CD8-positive, alpha-beta memory T cell (primary cell): Measurements from ENCODE around the gene SERPINB6. TPM values are rescaled to one million over a fixed set of nuclear protein-coding genes. Genes with fewer than 3 reads are reported as not detected.

Experiments used
- CTCF ChIA-PET: fragments of 350-600 bp; sonication (Branson Sonifier 250); formaldehyde crosslinking; loops from one replicate; lab custom pipeline; 2021; ENCODE audit warnings: antibody characterized with exemption; lab: Charles Lee
- POLR2A ChIA-PET: fragments of 350-600 bp; sonication (Branson Sonifier 250); formaldehyde crosslinking; loops from one replicate; lab custom pipeline; 2021; ENCODE audit warnings: antibody characterized with exemption; lab: Charles Lee
- DNase-seq, 5 donors: peaks; one replicate each; pipeline versions ENCODE4 v3.0.0 to v3.0.0-alpha.2; 2020 to 2022; ENCODE audit warnings: mixed read lengths in 1 of 5
- H3K27ac ChIP-seq: one replicate; pipeline ENCODE4 v1.7.0; 2013; ENCODE audit warnings: low read depth, mild to moderate bottlenecking, low read length, moderate library complexity
- H3K27me3 ChIP-seq: 2 replicates; pipeline ENCODE4 v1.7.0; 2013; ENCODE audit warnings: low read length, mild to moderate bottlenecking; ENCODE audit not compliant: insufficient read depth, poor library complexity, severe bottlenecking
- H3K36me3 ChIP-seq: 2 replicates; pipeline ENCODE4 v1.7.0; 2013; ENCODE audit warnings: mild to moderate bottlenecking, low read length, moderate library complexity; ENCODE audit not compliant: insufficient read depth
- H3K4me1 ChIP-seq: 2 replicates; pipeline ENCODE4 v1.7.0; 2013; ENCODE audit warnings: mild to moderate bottlenecking, low read length, moderate library complexity; ENCODE audit not compliant: insufficient read depth
- H3K4me3 ChIP-seq: 2 replicates; pipeline ENCODE4 v1.7.0; 2013; ENCODE audit warnings: mild to moderate bottlenecking, low read length
- H3K9me3 ChIP-seq: 2 replicates; pipeline ENCODE4 v1.7.0; 2013; ENCODE audit warnings: mild to moderate bottlenecking, low read length
- H3K27ac Mint-ChIP-seq, 8 donors: one replicate each; pipeline ENCODE4 v1.8.0; 2020 to 2021; ENCODE audit warnings: mixed read lengths in 8 of 8, mild to moderate bottlenecking in 6 of 8, inconsistent platforms in 3 of 8, moderate library complexity in 3 of 8
- H3K27me3 Mint-ChIP-seq, 2 donors: one replicate each; pipeline ENCODE4 v1.8.0; 2020 to 2021; ENCODE audit warnings: mixed read lengths in 2 of 2, mild to moderate bottlenecking in 1 of 2, moderate library complexity in 1 of 2
- H3K36me3 Mint-ChIP-seq, 3 donors: one replicate each; pipeline ENCODE4 v1.8.0; 2020 to 2021; ENCODE audit warnings: mixed read lengths in 3 of 3, inconsistent platforms in 1 of 3, mild to moderate bottlenecking in 1 of 3
- H3K4me1 Mint-ChIP-seq, 3 donors: one replicate each; pipeline ENCODE4 v1.8.0; 2020 to 2021; ENCODE audit warnings: mixed read lengths in 3 of 3, inconsistent platforms in 1 of 3, mild to moderate bottlenecking in 1 of 3
- H3K4me3 Mint-ChIP-seq, 7 donors: one replicate each; pipeline ENCODE4 v1.8.0; 2020 to 2021; ENCODE audit warnings: mixed read lengths in 7 of 7, mild to moderate bottlenecking in 6 of 7, moderate library complexity in 4 of 7, inconsistent platforms in 2 of 7
- H3K9me3 Mint-ChIP-seq, 5 donors: one replicate each; pipeline ENCODE4 v1.8.0; 2020 to 2022; ENCODE audit warnings: mixed read lengths in 5 of 5, mild to moderate bottlenecking in 3 of 5, moderate library complexity in 2 of 5, inconsistent platforms in 1 of 5
- polyA plus RNA-seq: library from polyadenylated mRNA; unstranded; fragments of 300-500 nt; fragmentation: Illumina TruSeq; gene quantifications from one replicate; pipeline ENCODE4 v1.2.3, GENCODE V29; 2021
- total RNA-seq, 2 experiments: library from RNA; stranded (reverse); gene quantifications; one replicate each; pipeline ENCODE4 v1.2.3, GENCODE V29; 2021

Gene SERPINB6
- total and polyA plus RNA-seq, 3 experiments from 2014 or later = 62.1 to 86.0 (median 66.0) TPM

GRCh38 chr6:2989332-2990247 is 18.2 kb upstream of the SERPINB6 start:
- CTCF ChIA-PET = interaction anchor here (0.7 to 9.0 kb wide), 41 partner anchors 8 to 1032 kb away, joined by 3 to 102 read pairs (median 7); partner anchors contain the start of genes NQO2, RIPK1, SERPINB1 and SERPINB6
- H3K36me3 Mint-ChIP-seq = peaks cover 0 to 17% (median 0%) of the 10 kb centered on the region in 3 donors
- no peaks in the 10 kb centered on the region for H3K9me3 Mint-ChIP-seq
- peak overlapping the region; percentile 87 to 97 (median 94) for H3K4me3 Mint-ChIP-seq
- H3K27ac Mint-ChIP-seq = peak overlapping the region; percentile 98 to 100 (median 99)
- H3K27ac ChIP-seq = peak overlapping the region; percentile 98
- no peaks in the 10 kb centered on the region for H3K9me3 ChIP-seq
- no peaks in the 10 kb centered on the region for H3K36me3 ChIP-seq
- peak overlapping the region; percentile 78 for H3K4me3 ChIP-seq
- H3K27me3 ChIP-seq = no peaks in the 10 kb centered on the region
- DNase-seq = peak; percentile 62 to 93 (median 90)
- peaks cover 23% of the 10 kb centered on the region for H3K4me1 ChIP-seq
- POLR2A ChIA-PET = interaction anchor here (0.6 to 3.7 kb wide), 23 partner anchors 10 to 224 kb away, joined by 3 to 32 read pairs (median 6); partner anchors contain the start of genes NQO2, RIPK1, SERPINB1 and SERPINB6
- H3K27me3 Mint-ChIP-seq = no peaks in the 10 kb centered on the region
- peaks cover 27 to 38% (median 31%) of the 10 kb centered on the region in 3 donors for H3K4me1 Mint-ChIP-seq

- peak overlapping the region; percentile 87 to 97 (median 96) for H3K4me3 Mint-ChIP-seq
- no peaks in the 10 kb centered on the region for H3K27me3 Mint-ChIP-seq
- peaks cover 23% of the 10 kb centered on the region for H3K4me1 ChIP-seq
- peak overlapping the region; percentile 98 to 100 (median 99) for H3K27ac Mint-ChIP-seq
- peak; percentile 71 to 86 (median 77) for DNase-seq
- peaks cover 0 to 17% (median 0%) of the 10 kb centered on the region in 3 donors for H3K36me3 Mint-ChIP-seq
- H3K9me3 Mint-ChIP-seq = no peaks in the 10 kb centered on the region
- no peaks in the 10 kb centered on the region for H3K36me3 ChIP-seq
- peak overlapping the region; percentile 98 for H3K27ac ChIP-seq
- H3K9me3 ChIP-seq = no peaks in the 10 kb centered on the region
- peaks cover 27 to 38% (median 31%) of the 10 kb centered on the region in 3 donors for H3K4me1 Mint-ChIP-seq
- H3K27me3 ChIP-seq = no peaks in the 10 kb centered on the region
- POLR2A ChIA-PET = interaction anchor here (0.6 to 3.7 kb wide), 20 partner anchors 11 to 223 kb away, joined by 3 to 32 read pairs (median 6); partner anchors contain the start of genes NQO2, RIPK1, SERPINB1 and SERPINB6
- CTCF ChIA-PET = interaction anchor here (0.6 to 9.0 kb wide), 42 partner anchors 9 to 251 kb away, joined by 3 to 102 read pairs (median 7); partner anchors contain the start of genes RIPK1, SERPINB1, SERPINB6 and SERPINB9
- peak overlapping the region; percentile 78 for H3K4me3 ChIP-seq
Observed at GRCh38 chr6:2988426-2989331, 17.3 kb upstream of the SERPINB6 start.

GRCh38 chr6:2988094-2988425 is 16.7 kb upstream of the SERPINB6 start:
- Mint-ChIP-seq H3K27me3 (no peaks in the 10 kb centered on the region), H3K4me1 (peaks cover 27 to 38% (median 31%) of the 10 kb centered on the region in 3 donors), H3K27ac (peak overlapping the region; percentile 91 to 100 (median 96)), H3K9me3 (no peaks in the 10 kb centered on the region), H3K4me3 (peak overlapping the region; percentile 87 to 97 (median 93)), H3K36me3 (peaks cover 0 to 17% (median 0%) of the 10 kb centered on the region in 3 donors)
- Histone ChIP-seq H3K9me3 (no peaks in the 10 kb centered on the region), H3K4me3 (peak overlapping the region; percentile 78), H3K4me1 (peaks cover 23% of the 10 kb centered on the region), H3K27me3 (no peaks in the 10 kb centered on the region), H3K27ac (peak overlapping the region; percentile 98), H3K36me3 (no peaks in the 10 kb centered on the region)
- ChIA-PET CTCF (interaction anchor here (1.0 to 9.0 kb wide), 22 partner anchors 11 to 222 kb away, joined by 3 to 102 read pairs (median 10); partner anchors contain the start of genes SERPINB1, SERPINB6, SERPINB9 and WRNIP1), POLR2A (interaction anchor here (1.0 to 3.7 kb wide), 7 partner anchors 11 to 146 kb away, joined by 3 to 32 read pairs (median 18); partner anchors contain the start of genes SERPINB1 and SERPINB6)
- no peak for DNase-seq

DNA sequence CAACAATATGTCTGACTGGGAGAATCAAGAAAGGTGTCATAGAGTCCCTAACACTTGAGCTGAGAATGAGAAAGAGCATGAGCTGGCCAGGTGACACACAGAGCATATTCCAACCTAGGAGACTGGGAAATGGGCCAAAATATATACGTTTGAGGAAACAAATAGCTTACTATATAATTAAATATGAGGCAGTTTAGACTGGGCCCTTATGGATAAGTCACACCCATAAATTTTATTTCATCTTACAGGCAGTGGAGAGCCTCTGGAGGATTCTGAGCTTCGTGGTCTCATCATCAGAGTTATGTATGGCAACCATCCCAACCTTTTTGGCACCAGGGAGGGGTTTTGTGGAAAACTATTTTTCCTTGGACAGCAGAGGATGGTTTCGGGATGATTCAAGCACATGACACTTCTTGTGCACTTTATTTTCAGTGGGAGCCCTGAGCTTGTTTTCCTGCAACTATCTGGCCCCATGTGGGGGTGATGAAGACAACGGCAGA is 15.4 kb upstream of the SERPINB6 start:
- peaks cover 27 to 38% (median 31%) of the 10 kb centered on the region in 3 donors for H3K4me1 Mint-ChIP-seq
- H3K4me3 Mint-ChIP-seq = peak overlapping the region in 6 of 7 donors; percentile 44 to 94 (median 92)
- H3K9me3 Mint-ChIP-seq = no peaks in the 10 kb centered on the region
- peaks cover 23% of the 10 kb centered on the region for H3K4me1 ChIP-seq
- H3K36me3 ChIP-seq = no peaks in the 10 kb centered on the region
- peaks cover 0 to 17% (median 0%) of the 10 kb centered on the region in 3 donors for H3K36me3 Mint-ChIP-seq
- no peak overlapping the region for H3K4me3 ChIP-seq
- no peaks in the 10 kb centered on the region for H3K27me3 ChIP-seq
- H3K27me3 Mint-ChIP-seq = no peaks in the 10 kb centered on the region
- peak overlapping the region; percentile 98 for H3K27ac ChIP-seq
- CTCF ChIA-PET = interaction anchor here (0.9 to 9.0 kb wide), 13 partner anchors 10 to 249 kb away, joined by 3 to 102 read pairs (median 8); partner anchors contain the start of gene SERPINB6
- no peaks in the 10 kb centered on the region for H3K9me3 ChIP-seq
- POLR2A ChIA-PET = interaction anchor here (0.6 to 1.4 kb wide), 4 partner anchors 10 to 140 kb away, joined by 3 to 4 read pairs (median 4); partner anchors contain the start of gene SERPINB6
- no peak for DNase-seq
- H3K27ac Mint-ChIP-seq = peak overlapping the region in 7 of 8 donors; percentile 3 to 100 (median 74)

DNA sequence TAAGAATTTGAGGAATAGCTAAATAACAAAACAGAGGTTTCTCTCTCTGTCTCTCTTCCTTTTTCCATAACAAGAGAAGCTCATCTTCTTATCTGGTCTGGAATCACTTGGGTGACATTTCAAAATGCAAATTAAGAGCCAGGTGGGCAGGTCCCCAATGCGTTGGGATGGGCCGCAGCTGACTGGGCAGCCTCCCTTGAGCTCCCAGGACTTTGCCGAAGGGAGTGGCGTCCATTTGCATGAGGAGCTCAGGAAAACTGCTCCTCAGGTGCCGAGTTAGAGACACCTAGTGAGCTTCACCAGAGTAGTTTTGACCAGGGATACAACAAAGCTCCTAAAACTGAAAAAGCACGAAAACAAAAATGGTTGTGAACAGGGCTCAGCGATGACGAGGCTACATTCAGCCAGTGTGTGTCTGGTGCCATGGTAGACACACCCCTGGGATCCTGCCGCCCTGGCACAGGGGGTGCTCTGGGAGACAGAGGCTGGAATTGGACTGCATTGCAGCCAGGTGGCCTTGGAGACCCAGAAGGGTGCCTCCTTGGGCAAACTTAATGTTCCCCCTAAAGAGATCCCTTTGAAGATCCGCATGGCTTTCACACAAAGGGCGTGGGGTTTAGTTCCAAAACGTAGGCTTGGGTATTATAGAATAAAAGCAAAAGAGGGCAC is 13.5 kb upstream of the SERPINB6 start:
- H3K4me3 ChIP-seq = no peak overlapping the region
- peak overlapping the region; percentile 3 for H3K27ac ChIP-seq
- H3K4me1 ChIP-seq = peaks cover 17% of the 10 kb centered on the region
- H3K27me3 ChIP-seq = no peaks in the 10 kb centered on the region
- Mint-ChIP-seq H3K4me3 (peak overlapping the region in 1 of 7 donors; percentile 32), H3K4me1 (peaks cover 16 to 23% (median 18%) of the 10 kb centered on the region in 3 donors), H3K9me3 (no peaks in the 10 kb centered on the region), H3K27ac (peak overlapping the region in 1 of 8 donors; percentile 64), H3K36me3 (peaks cover 0 to 14% (median 0%) of the 10 kb centered on the region in 3 donors), H3K27me3 (peaks cover 6 to 12% of the 10 kb centered on the region in 2 donors)
- DNase-seq = no peak
- ChIA-PET POLR2A (no interaction called here), CTCF (interaction anchor here (0.8 to 9.0 kb wide), 4 partner anchors 9 to 129 kb away, joined by 3 to 102 read pairs (median 3); no protein-coding TSS in a partner anchor)
- no peaks in the 10 kb centered on the region for H3K36me3 ChIP-seq
- H3K9me3 ChIP-seq = no peaks in the 10 kb centered on the region

DNA sequence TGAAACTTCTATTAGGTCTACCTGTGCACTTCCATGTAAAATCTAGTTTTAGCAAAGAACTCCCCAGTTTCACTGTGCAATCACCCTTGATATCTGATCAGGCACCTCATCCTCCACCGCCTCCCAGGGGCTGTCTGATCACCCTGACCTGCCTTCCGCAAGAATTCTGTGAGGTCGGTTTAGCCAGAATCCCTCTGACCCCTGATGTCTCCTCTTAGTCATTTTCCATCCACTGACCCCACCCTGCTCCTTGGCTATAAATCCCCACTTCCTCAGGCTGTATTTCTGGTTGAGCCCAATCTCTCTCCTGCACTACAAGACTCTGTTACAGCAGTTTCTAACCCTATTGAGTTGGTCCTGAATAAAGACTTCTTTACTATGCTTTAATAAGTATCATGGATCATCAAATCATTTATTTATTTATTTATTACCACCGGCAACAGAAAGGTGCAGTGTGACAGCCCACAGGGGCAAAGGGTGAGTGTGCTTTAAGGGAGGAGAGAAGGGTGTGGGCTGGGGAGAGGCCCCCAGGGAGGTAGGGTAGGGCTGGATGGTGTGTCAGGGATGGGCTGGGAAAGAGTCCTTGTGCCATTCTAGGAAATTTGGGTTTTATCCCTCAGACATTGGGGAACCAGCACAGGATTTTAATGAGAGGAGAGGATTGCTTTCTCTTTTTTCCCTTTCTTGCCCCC is 11.2 kb upstream of the SERPINB6 start:
- CTCF ChIA-PET = interaction anchor here (1.1 to 1.2 kb wide), 2 partner anchors 11 to 71 kb away, joined by 3 read pairs; partner anchors contain the start of gene SERPINB6
- H3K27ac Mint-ChIP-seq = no peak overlapping the region

More for the DNA sequence above, 11.2 kb upstream of the SERPINB6 start:
- POLR2A ChIA-PET = no interaction called here
- Histone ChIP-seq H3K36me3 (no peaks in the 10 kb centered on the region), H3K4me1 (peaks cover 9% of the 10 kb centered on the region), H3K4me3 (no peak overlapping the region), H3K9me3 (no peaks in the 10 kb centered on the region), H3K27me3 (no peaks in the 10 kb centered on the region), H3K27ac (no peak overlapping the region)
- H3K4me3 Mint-ChIP-seq = no peak overlapping the region
- peaks cover 6 to 12% (median 8%) of the 10 kb centered on the region in 3 donors for H3K4me1 Mint-ChIP-seq
- H3K9me3 Mint-ChIP-seq = no peaks in the 10 kb centered on the region
- H3K36me3 Mint-ChIP-seq = no peaks in the 10 kb centered on the region
- peaks cover 7 to 12% of the 10 kb centered on the region in 2 donors for H3K27me3 Mint-ChIP-seq
- no peak for DNase-seq
